Panc1 (cell line): ENCODE results near the gene ICAM4.

ENCODE experiments used
- POLR2AphosphoS5 ChIP-seq: IDR thresholded peaks from 2 replicates; pipeline ENCODE4 v1.6.1; 2012; ENCODE audit warnings: mild to moderate bottlenecking, low read depth, low read length, moderate library complexity
- SIN3A ChIP-seq: IDR thresholded peaks from 2 replicates; pipeline ENCODE4 v1.6.1; 2012; ENCODE audit warnings: low read depth, mild to moderate bottlenecking, low read length, moderate library complexity, borderline replicate concordance; ENCODE audit not compliant: insufficient read depth
- TF ChIP-seq, protein P1 (sequence below): fragments of 450-650 bp; IDR thresholded peaks from 2 replicates; pipeline ENCODE4 v1.5.1; 2017; ENCODE audit warnings: mild to moderate bottlenecking

GRCh38 chr19:10277795-10278589 lies 8.8 kb upstream of the ICAM4 start:
- TF ChIP-seq, protein P1, sequence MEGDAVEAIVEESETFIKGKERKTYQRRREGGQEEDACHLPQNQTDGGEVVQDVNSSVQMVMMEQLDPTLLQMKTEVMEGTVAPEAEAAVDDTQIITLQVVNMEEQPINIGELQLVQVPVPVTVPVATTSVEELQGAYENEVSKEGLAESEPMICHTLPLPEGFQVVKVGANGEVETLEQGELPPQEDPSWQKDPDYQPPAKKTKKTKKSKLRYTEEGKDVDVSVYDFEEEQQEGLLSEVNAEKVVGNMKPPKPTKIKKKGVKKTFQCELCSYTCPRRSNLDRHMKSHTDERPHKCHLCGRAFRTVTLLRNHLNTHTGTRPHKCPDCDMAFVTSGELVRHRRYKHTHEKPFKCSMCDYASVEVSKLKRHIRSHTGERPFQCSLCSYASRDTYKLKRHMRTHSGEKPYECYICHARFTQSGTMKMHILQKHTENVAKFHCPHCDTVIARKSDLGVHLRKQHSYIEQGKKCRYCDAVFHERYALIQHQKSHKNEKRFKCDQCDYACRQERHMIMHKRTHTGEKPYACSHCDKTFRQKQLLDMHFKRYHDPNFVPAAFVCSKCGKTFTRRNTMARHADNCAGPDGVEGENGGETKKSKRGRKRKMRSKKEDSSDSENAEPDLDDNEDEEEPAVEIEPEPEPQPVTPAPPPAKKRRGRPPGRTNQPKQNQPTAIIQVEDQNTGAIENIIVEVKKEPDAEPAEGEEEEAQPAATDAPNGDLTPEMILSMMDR = no peak
- no peak for TF ChIP-seq POLR2AphosphoS5
- no peak for TF ChIP-seq SIN3A
